C1 segment of cervical spinal cord (tissue), 14 donors: ENCODE data around the gene CDKL5.

Source experiments
- DNase-seq, 14 donors: peaks; one replicate each; lab custom pipeline; 2025; lab: John Stamatoyannopoulos, UW

The CDKL5 gene

DNA sequence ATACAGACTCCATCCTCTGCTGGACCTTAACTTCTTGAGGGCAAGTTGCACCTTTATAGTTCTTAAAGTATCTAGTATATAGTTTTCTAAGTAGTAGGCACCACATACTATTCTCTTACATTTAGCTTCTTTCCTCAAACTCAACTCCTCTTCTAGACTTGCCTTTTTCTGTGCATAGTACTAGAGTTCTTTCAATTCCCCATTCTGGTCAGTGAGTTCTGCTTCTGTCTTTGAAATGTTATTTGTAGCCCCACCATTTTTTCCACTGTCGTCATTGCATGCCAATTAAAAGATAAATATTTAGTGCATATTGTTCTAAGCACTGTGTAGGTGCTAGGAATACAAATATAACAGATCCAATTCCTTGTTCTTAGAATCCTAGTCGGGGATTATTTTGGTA is 31.6 kb downstream of the CDKL5 start:
- DNase-seq = no peak

DNA sequence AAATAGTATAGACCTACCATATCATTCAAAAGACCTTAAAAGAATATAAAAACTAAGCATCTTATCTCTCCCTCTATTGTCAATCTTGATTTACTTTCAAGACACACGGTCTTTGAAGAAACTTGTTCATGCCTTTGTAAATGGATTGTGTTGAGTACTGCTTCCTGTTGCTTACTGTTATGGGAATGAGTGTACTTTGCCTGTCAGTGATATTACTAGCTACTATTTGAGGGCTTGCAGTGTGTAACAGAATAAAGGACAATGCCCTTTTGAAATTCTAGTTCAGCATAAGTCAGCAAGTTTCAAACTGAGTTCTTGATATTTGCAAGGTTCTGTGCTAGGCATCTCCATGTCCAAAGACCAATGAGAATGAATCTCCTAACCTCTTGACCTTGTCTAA is 36.0 kb downstream of the CDKL5 start:
- DNase-seq = no peak

DNA sequence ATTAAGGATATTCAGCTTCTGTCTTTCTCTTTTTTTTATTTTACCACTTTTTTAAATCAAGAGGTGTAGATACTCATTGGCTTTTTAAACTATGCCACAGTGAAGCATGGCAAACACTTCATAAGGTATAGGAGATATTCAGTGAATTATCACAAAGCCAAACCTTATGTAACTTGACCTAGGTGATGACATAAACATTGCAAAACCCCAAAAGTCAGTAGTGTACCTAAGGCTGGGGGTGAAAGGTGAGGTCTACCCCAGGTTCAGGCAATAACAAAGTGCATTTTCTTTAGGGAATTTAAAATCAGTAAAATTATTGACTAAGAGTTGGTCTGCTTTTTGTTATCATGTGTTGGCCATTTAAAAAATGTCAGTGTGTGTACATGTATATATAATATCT is 39.1 kb downstream of the CDKL5 start:
- no peak for DNase-seq

- no peak for DNase-seq
These were observed 39.6 kb downstream of the CDKL5 start for GRCh38 chrX:18465051-18465450.

DNA sequence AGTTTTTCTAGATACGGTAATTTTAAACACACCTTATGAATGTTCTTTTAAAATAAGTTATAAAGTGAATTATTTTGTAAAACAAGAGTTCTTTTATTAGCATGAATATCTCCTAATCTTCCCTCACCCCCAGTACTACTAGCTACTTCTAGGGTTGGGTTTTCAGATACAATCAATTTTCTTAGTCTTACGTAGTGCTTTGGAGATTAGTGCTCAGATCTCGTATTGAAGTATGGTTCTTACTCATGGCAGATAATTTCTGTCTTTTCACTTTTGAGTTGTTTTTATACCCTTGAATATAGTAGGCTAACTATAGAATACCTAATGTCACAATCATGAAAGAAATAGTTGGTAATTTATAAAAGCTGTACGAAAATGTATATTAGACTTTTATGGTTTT is 43.2 kb downstream of the CDKL5 start:
- no peak for DNase-seq

GRCh38 chrX:18471296-18471695 is 45.9 kb downstream of the CDKL5 start:
- DNase-seq = no peak

GRCh38 chrX:18490806-18491555 is 65.6 kb downstream of the CDKL5 start:
- DNase-seq = no peak

GRCh38 chrX:18491587-18492340 is 66.4 kb downstream of the CDKL5 start:
- DNase-seq = no peak

DNA sequence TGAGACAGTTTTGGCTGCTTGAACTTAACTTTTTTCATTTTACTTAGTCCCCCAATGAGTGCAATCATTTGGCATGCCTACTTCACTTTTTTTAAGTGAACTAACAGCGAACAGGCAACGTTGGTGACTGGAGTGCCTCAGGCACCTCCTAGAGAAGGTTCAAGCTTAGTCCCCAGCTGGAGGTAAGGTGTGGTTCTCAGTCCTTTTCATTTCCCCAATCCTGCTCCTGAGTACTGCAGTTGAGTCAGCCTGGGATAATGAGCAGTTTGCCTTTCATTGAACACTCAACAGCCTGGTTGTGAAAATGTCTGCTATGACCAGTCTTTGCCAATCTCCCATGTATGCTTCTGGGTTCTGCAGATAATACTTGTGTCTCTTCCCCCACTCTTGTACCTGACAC is 109.5 kb downstream of the CDKL5 start:
- no peak for DNase-seq

GRCh38 chrX:18537068-18537467 is 111.7 kb downstream of the CDKL5 start:
- no peak for DNase-seq

DNA sequence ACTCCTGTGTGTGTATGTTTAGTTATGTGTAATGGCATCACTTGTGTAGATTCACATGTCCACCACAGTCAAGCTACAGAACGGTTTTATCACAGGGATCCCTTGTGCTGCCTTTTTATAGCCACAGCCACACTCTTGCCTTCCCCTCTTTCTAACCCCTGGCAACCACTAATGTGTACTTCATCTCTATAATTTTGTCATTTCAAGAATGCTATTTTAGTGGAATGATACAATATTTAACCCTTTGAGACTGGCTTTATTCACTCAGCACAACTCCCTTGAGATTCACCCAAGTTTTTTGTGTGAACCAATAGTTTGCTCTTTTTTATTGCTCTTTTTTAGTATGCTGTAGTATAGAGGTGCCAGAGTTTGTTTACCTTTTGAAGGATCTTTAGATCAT is 112.1 kb downstream of the CDKL5 start:
- no peak for DNase-seq

DNA sequence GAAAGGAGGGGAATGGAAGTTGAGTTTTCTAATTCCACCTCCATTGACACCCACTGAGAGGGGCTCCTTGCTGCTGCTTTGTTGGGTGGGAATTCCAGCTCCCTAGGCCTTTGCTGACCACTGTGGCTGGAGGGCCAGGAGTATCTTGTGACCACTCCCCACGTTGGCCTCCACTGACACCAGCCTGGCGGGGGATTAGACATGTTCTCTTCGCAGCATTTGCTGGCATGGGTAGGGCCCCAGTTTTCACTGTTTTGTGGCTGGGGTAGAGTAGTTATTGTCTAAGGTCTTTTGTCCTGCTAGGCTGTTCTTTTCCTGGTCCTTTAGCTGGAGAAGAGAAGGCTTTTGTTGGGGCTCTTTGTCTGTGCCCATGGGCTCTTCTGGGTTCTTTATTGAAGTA is 116.7 kb downstream of the CDKL5 start:
- no peak for DNase-seq

GRCh38 chrX:18542905-18543304 is 117.5 kb downstream of the CDKL5 start:
- DNase-seq = peak in 1 of 14 donors; percentile 13

DNA sequence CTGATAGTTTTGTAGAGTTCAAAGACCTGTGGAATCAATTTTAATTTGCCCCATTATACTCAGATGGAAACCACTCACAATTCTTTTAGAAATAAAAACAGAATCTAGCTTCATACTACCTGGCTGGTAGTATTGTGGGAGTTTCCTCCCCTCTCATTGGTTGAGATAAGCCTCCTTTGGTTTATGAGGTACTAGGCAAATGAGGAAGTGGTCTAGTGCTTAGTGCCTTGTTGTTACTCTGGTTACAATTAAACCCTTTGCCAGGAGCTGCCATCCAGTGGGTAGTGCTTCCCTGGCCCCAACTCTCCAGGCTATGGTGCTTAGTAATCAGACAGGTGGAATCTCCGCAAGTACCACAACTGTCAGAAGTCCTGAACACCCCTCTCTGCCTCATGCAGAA is 118.3 kb downstream of the CDKL5 start:
- no peak for DNase-seq

DNA sequence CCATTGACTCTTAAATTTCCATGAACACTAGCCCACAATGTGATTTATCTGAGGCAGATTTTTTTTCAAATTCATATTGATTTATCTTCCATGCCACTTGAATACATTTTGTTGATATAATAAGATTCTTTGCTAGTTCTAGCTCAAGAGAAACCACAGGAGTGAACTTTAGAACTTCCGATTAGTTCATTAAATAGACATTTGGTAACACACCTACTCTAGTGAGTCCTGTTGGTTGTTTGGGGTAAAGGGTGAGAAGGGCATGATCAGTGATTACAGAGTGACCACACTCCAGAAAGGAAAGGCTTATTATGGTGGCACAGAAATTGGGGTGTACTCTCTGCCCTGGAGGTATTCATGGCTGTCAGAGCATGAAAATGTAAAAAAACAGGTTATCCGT is 120.4 kb downstream of the CDKL5 start:
- no peak for DNase-seq

DNA sequence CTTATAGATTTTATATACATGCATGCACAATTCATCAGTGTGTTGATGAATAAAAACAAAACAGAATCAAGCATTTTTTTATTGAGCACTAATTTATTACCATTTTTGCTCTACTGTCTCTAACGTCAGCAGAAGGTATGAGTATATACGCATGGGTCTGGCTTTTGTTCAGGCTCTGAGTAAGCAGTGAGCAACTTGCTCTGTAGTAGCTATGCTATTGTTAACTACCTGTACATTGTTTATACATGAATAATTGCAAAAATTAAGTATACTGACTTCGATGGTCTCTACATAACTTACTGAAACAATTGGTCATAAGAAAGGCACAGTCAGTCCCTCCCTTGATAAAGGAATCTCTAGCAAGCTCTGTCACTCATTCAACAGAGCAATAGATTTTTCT is 123.6 kb downstream of the CDKL5 start:
- DNase-seq = no peak

DNA sequence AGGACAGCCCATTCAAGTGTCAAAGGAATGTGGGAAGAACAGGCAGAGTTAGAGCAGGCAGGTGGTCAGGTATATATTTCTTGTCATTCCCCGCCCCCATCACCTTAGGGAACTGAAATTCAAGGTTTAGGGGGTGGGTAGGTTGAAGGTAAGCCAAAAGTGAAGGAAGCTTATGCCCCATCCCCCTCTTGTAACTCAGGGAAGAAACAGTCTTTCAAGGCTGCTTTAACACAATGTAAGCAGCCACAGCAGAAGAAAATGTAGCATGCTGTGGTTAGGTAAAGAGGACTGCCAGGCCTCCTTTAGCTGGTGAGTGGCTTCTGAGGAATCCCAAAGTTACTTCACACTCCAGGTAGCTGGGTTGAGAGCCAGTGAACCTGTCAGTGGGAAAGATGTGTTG is 124.2 kb downstream of the CDKL5 start:
- DNase-seq = no peak

GRCh38 chrX:18557879-18558278 is 132.5 kb downstream of the CDKL5 start:
- no peak for DNase-seq

- DNase-seq = no peak
These were observed 133.4 kb downstream of the CDKL5 start for GRCh38 chrX:18558799-18559198.

GRCh38 chrX:18561020-18561419 is 135.6 kb downstream of the CDKL5 start:
- DNase-seq = no peak

GRCh38 chrX:18565727-18566126 is 140.3 kb downstream of the CDKL5 start:
- DNase-seq = no peak

DNA sequence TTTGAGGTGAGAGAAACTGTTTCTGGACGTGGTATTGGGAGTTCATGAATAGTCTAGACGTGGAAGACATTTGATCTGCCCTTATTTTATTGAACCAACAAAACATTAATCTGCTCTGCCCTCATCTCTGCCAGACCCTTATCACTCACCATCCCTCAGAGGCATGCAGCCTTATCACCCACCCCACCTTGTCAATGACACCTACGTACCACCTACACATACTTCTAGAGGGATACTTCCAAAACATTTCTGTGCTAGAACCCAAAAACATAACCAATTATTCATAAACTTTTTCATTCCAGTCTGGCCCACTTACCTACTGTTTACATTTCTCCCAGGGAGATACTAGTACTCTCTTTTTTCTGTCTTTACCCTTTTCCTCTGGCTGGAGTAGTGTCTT is 141.3 kb downstream of the CDKL5 start:
- DNase-seq = no peak

DNA sequence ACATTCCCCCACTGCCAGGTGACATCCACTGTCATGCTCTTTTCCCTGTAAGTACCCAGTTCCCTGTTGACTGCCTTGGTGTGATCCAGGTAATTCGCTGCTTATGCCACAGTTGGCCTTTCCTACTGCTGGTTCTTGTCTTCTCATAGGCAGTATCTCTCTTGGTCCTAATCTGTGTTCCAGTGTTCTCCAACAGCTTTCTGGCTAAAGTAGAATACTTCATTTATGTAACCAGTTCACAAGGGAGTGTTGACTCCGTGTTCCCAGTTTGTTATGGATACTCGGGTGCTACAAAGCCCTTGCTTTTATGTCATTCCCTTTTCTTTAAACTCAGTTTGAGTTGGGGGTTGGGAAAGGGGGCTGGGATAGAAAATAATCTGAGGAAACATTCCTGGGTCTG is 148.1 kb downstream of the CDKL5 start:
- DNase-seq = no peak
